ENCODE results near the gene AGAP2. TPM values are rescaled to one million over a fixed set of nuclear protein-coding genes. Genes with fewer than 3 reads are reported as not detected.

AGAP2 gene
- total and polyA plus RNA-seq, 2 of the 8 experiments (the other 6 are each of a cell fraction or from before 2014, with no cell fraction given), result 1.5 TPM

- Histone ChIP-seq H3K4ac (replicated peaks; ENCODE audit: insufficient read length, low read depth, low read length) (no peak overlapping the region), H3K27ac (ENCODE audit: low read depth, low read length) (no peak overlapping the region), H2AFZ (ENCODE audit: low read length) (no peak overlapping the region), H3K79me2 (ENCODE audit: control insufficient read depth in 1 of 2, insufficient read depth in 2 of 2, low read length in 2 of 2) (no peaks in the 10 kb centered on the region), H2AK5ac (ENCODE audit: low read depth, low read length) (no peak overlapping the region), H4K91ac (replicated peaks; ENCODE audit: insufficient read length, low read length) (no peak overlapping the region), H3K14ac (ENCODE audit: insufficient read length) (no peak overlapping the region), H3K9ac (replicated peaks in 1 of 4; ENCODE audit: extremely low read depth in 1 of 4, low read depth in 3 of 4, low read length in 3 of 4) (no peak overlapping the region), H4K8ac (ENCODE audit: extremely low read depth, insufficient read depth, low read length) (no peak overlapping the region), H3K9me3 (ENCODE audit: insufficient read depth in 2 of 2, low read depth in 1 of 2, low read length in 1 of 2) (no peaks in the 10 kb centered on the region; a peak in 1 of 4 replicates), H4K20me1 (replicated peaks in 1 of 2; ENCODE audit: control insufficient read depth in 1 of 2, insufficient read depth in 2 of 2, low read length in 2 of 2) (peaks cover 0 to 17% of the 10 kb centered on the region in 2 experiments), H3K79me1 (ENCODE audit: low read depth, low read length) (no peaks in the 10 kb centered on the region), H2BK12ac (ENCODE audit: low read depth, low read length) (no peak overlapping the region; the same call in 1 of the 2 replicates), H2BK5ac (ENCODE audit: low read depth, low read length) (no peak overlapping the region), H4K5ac (ENCODE audit: insufficient read length, low read depth, low read length) (no peak overlapping the region), H3K4me1 (replicated peaks in 1 of 4; ENCODE audit: control insufficient read depth in 3 of 4, insufficient read depth in 4 of 4, low read length in 3 of 4) (peaks cover 6 to 29% (median 12%) of the 10 kb centered on the region in 4 experiments; a peak in 6 of 7 replicates), H2BK15ac (ENCODE audit: low read length) (peak overlapping the region; percentile 61; the same call in 1 of the 2 replicates), H3K23ac (ENCODE audit: insufficient read length) (no peak overlapping the region), H3K18ac (ENCODE audit: extremely low read depth, low read length) (no peak overlapping the region), H2BK20ac (ENCODE audit: low read length) (no peak overlapping the region), H3K27me3 (replicated peaks in 1 of 4; ENCODE audit: control insufficient read depth in 3 of 4, extremely low read depth in 1 of 4, insufficient read depth in 3 of 4, low read length in 3 of 4) (peaks cover 49 to 97% (median 88%) of the 10 kb centered on the region in 4 experiments), H3K23me2 (ENCODE audit: low read depth, low read length) (peaks cover 2% of the 10 kb centered on the region; the same call in 1 of the 2 replicates), H3K4me3 (ENCODE audit: extremely low read depth in 1 of 4, insufficient read depth in 2 of 4, low read depth in 3 of 4, low read length in 4 of 4) (peak overlapping the region in 3 of 4 experiments; percentile 26 to 76 (median 35); a peak in 5 of 8 replicates), H3K36me3 (ENCODE audit: control insufficient read depth in 2 of 4, insufficient read depth in 4 of 4, low read length in 3 of 4) (peaks cover 0 to 6% (median 0%) of the 10 kb centered on the region in 4 experiments; a peak in 1 of 8 replicates), H2BK120ac (replicated peaks; ENCODE audit: low read depth, low read length) (no peak overlapping the region), H3K56ac (replicated peaks; ENCODE audit: insufficient read length, low read depth, low read length) (no peak overlapping the region), H3K4me2 (ENCODE audit: insufficient read depth in 1 of 2, low read depth in 2 of 2, low read length in 2 of 2) (peak overlapping the region; percentile 79 to 93)
- FAIRE-seq (no peak), DNase-seq (ENCODE audit: low read depth in 1 of 2, low spot score in 2 of 2) (no peak)
- WGBS, 2 experiments (ENCODE audit: extremely low coverage in 1 of 2, insufficient coverage in 1 of 2, insufficient read length in 1 of 2, insufficient replicate concordance in 2 of 2, low coverage in 1 of 2, low lambda C conversion rate in 2 of 2, missing lambda C conversion rate in 1 of 2), result 27% methylated on average over 8 of the region's 8 CpGs; no CpG with 5 or more reads in 1 of the 2 experiments
- TF ChIP-seq CBX8 (IDR thresholded peaks at IDR 0.05; ENCODE audit: borderline replicate concordance, low read depth, low read length) (no peak), SIN3A (conservative IDR thresholded peaks at IDR 0.05 in 1 of 2, IDR thresholded peaks at IDR 0.05 in 1 of 2; ENCODE audit: low read depth in 1 of 2, low read length in 2 of 2) (0 out of 4 replicates have a peak, but pooled peaks of 1 of the 2 experiments have one; percentile 11)
- ChIA-PET POLR2A (ENCODE audit: partially characterized antibody) (interaction anchor here (0.6 to 5.2 kb wide), 19 partner anchors 10 to 217 kb away, joined by 3 to 59 read pairs (median 4); partner anchors contain the start of genes ARHGEF25, CDK4, EEF1AKMT3 and METTL1), CTCF (ENCODE audit: partially characterized antibody) (interaction anchor here (0.6 to 11.2 kb wide), 24 partner anchors 9 to 280 kb away, joined by 3 to 149 read pairs (median 5); partner anchors contain the start of genes ARHGEF25, B4GALNT1, OS9 and TSPAN31)
Observed at GRCh38 chr12:57735198-57735855, 3.2 kb downstream of the AGAP2 start.
